Anterior cingulate cortex (tissue), 58 donors: Measurements from ENCODE around the gene SARNP.

ENCODE experiments used
- DNase-seq, 58 donors: peaks; one replicate each; lab custom pipeline; 2025; lab: John Stamatoyannopoulos, UW

SARNP gene

GRCh38 chr12:55728939-55729818, 88.3 kb downstream of the SARNP start, which contains the start of gene CD63:
TSS of gene CD63 (minus strand) at chr12:55729009. CDS start at chr12:55728341, 668 bp downstream.
- peak; percentile 46 to 96 (median 89) for DNase-seq

- DNase-seq, result peak in 52 of 58 donors; percentile 24 to 86 (median 66)
These were observed 89.2 kb downstream of the SARNP start for GRCh38 chr12:55728186-55728938.

- DNase-seq, result peak in 18 of 58 donors; percentile 21 to 61 (median 45)
These were observed 89.8 kb downstream of the SARNP start for GRCh38 chr12:55727643-55728185.

GRCh38 chr12:55726971-55727370, 90.6 kb downstream of the SARNP start:
- DNase-seq, result no peak

- DNase-seq, result no peak
These were observed 92.0 kb downstream of the SARNP start for GRCh38 chr12:55725556-55725955.

GRCh38 chr12:55724940-55725309, 92.6 kb downstream of the SARNP start:
- no peak for DNase-seq

- peak in 47 of 58 donors; percentile 13 to 77 (median 40) for DNase-seq
These were observed 93.1 kb downstream of the SARNP start for GRCh38 chr12:55724226-55724939.

DNA sequence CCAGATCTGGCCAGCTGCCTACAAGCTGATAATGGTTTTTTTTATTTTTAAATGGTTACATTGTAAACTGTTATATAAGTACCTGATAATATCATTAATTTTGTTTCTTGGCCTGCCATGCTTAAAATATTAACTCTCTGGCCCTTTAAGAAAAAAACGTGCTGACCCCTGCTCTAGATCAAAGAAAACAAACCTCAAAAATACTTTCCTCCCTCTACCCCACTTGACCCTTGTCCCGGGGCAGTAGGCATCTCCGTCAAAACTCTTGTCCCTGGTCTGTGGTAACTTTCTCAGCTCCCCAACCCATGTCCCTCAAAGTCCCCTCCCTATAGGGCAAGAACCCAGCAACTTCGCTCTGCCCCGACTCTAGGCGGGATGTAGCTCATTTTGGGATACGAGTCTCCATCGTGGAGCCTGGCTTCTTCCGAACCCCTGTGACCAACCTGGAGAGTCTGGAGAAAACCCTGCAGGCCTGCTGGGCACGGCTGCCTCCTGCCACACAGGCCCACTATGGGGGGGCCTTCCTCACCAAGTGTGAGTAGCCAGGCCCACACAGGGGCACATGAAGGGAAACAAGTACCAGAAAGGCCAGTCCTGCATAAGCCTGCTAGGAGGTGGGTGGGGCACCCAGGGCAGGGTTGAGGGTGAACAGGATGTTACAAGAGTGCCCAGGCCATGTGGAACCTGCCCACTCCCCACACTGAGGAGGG, 93.9 kb downstream of the SARNP start:
- DNase-seq, result no peak

- no peak for DNase-seq
These were observed 94.6 kb downstream of the SARNP start for GRCh38 chr12:55722948-55723347.

DNA sequence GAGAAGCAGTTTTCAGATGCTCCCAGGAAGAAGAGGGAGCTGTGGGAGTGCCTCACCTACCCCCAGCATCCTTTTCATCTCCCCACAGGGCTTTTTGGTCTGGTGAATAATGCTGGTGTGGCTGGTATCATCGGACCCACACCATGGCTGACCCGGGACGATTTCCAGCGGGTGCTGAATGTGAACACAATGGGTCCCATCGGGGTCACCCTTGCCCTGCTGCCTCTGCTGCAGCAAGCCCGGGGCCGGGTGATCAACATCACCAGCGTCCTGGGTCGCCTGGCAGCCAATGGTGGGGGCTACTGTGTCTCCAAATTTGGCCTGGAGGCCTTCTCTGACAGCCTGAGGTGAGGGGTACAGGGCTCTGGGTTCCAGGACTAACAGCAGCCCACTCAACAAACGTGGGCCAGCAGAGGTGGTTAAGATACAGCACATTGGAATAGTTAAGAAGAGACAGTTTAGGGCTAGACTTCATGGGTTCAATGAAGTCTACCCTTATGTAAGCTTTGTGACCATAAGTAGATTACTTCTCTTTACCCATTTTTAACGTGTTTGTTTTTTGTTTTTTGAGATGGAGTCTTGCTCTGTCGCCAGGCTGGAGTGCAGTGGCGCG, 95.8 kb downstream of the SARNP start:
- DNase-seq, result peak in 3 of 58 donors; percentile 14 to 31 (median 23)

- DNase-seq, result peak in 50 of 58 donors; percentile 12 to 82 (median 54)
These were observed 96.6 kb downstream of the SARNP start for GRCh38 chr12:55720894-55721444.

DNA sequence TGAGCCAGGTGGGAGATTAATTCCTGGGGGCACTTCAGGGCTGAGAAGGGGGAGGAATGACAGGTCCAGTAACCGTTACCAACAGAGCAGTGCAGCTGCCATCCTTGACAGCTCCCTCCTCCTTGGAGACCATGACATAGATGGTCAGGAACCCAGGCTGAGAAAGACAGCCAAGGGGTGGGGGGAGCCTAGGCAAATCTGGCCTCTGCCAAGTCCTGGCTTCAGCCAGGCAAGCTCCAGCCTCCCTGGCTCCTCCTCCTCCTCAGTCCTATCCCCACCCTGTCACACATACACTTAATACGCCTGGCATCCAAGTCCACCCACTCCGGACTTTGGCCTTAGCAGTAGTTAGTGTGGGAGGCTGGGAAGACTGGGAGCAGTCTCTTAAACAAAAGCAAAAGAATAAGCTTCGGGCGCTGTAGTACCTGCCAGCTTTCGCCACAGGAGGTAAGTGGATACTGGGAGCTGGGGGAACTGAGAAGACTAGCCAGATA, 97.4 kb downstream of the SARNP start, which contains the start of gene RDH5:
TSS of gene RDH5 (plus strand) at position 323 of the 494 bp plus-strand sequence. CDS start 792 bp downstream, outside the sequence.
- DNase-seq, result peak in 28 of 58 donors; percentile 14 to 76 (median 30)

DNA sequence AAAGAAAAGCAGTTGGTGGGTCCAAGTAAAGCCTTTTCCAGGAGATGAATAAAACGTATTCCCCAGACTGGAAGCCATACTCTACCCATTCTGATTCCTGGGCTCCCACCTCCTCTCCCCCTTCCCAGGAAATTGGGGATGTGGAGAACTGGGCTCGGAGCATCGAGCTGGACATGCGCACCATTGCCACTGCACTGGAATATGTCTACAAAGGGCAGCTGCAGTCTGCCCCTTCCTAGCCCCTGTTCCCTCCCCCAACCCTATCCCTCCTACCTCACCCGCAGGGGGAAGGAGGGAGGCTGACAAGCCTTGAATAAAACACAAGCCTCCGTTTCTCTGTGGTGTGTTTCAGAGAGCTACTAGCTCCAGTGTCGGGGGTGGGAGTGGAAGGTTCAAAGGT, 98.2 kb downstream of the SARNP start:
- no peak for DNase-seq

DNA sequence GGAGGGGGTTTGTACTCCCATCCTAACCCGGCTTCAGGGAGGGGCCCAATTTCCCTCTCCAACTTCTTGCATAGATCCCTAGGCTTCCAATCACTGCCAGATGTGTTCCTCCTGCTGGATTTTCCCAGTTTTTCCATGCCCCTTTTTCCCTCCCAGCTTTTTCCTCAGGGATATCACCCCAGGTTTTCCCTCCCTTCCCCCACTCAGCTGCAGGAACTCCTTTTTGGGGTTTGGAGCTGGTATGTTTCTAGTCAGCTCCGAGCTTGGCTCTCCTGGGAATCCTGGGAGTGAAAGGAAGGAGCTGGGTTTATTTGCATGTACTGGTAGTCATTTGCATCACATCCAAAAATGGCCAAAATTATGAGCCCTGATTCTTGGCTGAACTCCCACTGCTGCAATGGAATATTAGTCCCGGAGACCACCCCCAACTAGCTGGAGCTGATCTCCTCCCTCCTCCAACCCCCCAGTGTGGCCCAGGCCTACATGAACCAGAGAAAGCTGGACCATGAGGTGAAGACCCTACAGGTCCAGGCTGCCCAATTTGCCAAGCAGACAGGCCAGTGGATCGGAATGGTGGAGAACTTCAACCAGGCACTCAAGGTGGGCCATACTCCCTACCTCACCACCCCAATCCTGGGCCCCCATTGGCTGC, 98.8 kb downstream of the SARNP start:
- DNase-seq, result no peak

- DNase-seq, result no peak
These were observed 99.5 kb downstream of the SARNP start for GRCh38 chr12:55718015-55718414.

GRCh38 chr12:55717011-55718007, 100.2 kb downstream of the SARNP start:
- DNase-seq, result peak in 9 of 58 donors; percentile 13 to 57 (median 27)

GRCh38 chr12:55716582-55716957, 101.0 kb downstream of the SARNP start:
- DNase-seq, result peak in 1 of 58 donors; percentile 70
